HepG2 (cell line): ENCODE data around the gene ISG20L2. TPM values are rescaled to one million over a fixed set of nuclear protein-coding genes. Genes with fewer than 3 reads are reported as not detected.

Source experiments
- CREBL2 ChIP-seq: sonication (generic); formaldehyde crosslinking; IDR thresholded peaks from 2 replicates; pipeline ENCODE4 v1.8.1; 2023; ENCODE audit warnings: missing genetic modification reagents, mild to moderate bottlenecking, borderline replicate concordance
- E2F1 ChIP-seq: sonication (generic); formaldehyde crosslinking; IDR thresholded peaks from 2 replicates; pipeline ENCODE4 v1.5.0; 2020; ENCODE audit warnings: missing genetic modification reagents
- GRHL1 ChIP-seq: sonication (generic); formaldehyde crosslinking; conservative IDR thresholded peaks from 2 replicates; pipeline ENCODE4 v1.8.0; 2022; ENCODE audit warnings: missing genetic modification reagents
- MTF1 ChIP-seq: sonication (generic); formaldehyde crosslinking; IDR thresholded peaks from 2 replicates; pipeline ENCODE4 v1.5.0; 2020; ENCODE audit warnings: missing genetic modification reagents
- PHF8 ChIP-seq: sonication (generic); formaldehyde crosslinking; IDR thresholded peaks from 2 replicates; pipeline ENCODE4 v1.5.0; 2020; ENCODE audit warnings: missing genetic modification reagents
- PRMT3 ChIP-seq: sonication (generic); formaldehyde crosslinking; IDR thresholded peaks from 2 replicates; pipeline ENCODE4 v1.8.1; 2022; ENCODE audit warnings: low read depth, mild to moderate bottlenecking, moderate library complexity, missing genetic modification reagents, borderline replicate concordance
- SOX13 ChIP-seq, 3 experiments: fragments of 450-650 bp in 1 of 3; sonication (generic) in 1 of 3; formaldehyde crosslinking in 1 of 3; IDR thresholded peaks in 2 of 3; conservative IDR thresholded peaks in 1 of 3; 2 replicates each; pipeline versions ENCODE4 v1.5.0 to v1.6.1; 2016 to 2020; ENCODE audit warnings: antibody characterized with exemption in 1 of 3, mild to moderate bottlenecking in 1 of 3, missing compliant biosample characterization in 1 of 3, missing genetic modification reagents in 1 of 3, moderate library complexity in 1 of 3
- SPEN ChIP-seq: sonication (generic); formaldehyde crosslinking; IDR thresholded peaks from 2 replicates; pipeline ENCODE4 v1.5.1; 2020; ENCODE audit warnings: low read depth, mild to moderate bottlenecking, missing genetic modification reagents
- ZFP1 ChIP-seq: IDR thresholded peaks from 2 replicates; pipeline ENCODE4 v1.6.1; 2016
- ZFP91 ChIP-seq: sonication (generic); formaldehyde crosslinking; IDR thresholded peaks from 2 replicates; pipeline ENCODE4 v1.9.0; 2022; ENCODE audit warnings: missing genetic modification reagents, mild to moderate bottlenecking, borderline replicate concordance
- ZNF10 ChIP-seq: sonication (generic); formaldehyde crosslinking; IDR thresholded peaks from 2 replicates; pipeline ENCODE4 v1.4.0; 2020; ENCODE audit warnings: mild to moderate bottlenecking, low read depth, missing genetic modification reagents, borderline replicate concordance
- ZNF629 ChIP-seq: sonication (generic); formaldehyde crosslinking; conservative IDR thresholded peaks from 2 replicates; pipeline ENCODE4 v1.5.0; 2020; ENCODE audit warnings: missing genetic modification reagents
- ZNF746 ChIP-seq: sonication (generic); formaldehyde crosslinking; IDR thresholded peaks from 2 replicates; pipeline ENCODE4 v1.8.0; 2022; ENCODE audit warnings: mild to moderate bottlenecking, missing genetic modification reagents
- polyA plus RNA-seq, 8 experiments: library from polyadenylated mRNA; depleted of rRNA in 3 of 8; stranded (reverse) in 7 of 8; unstranded in 1 of 8; fragments of >200 nt; fragmentation: Illumina TruSeq in 4 of 8; extraction: Trizol in 4 of 8; gene quantifications; 2 replicates each; pipeline versions ENCODE4 v1.2.1 to v1.2.3, GENCODE V29; 2011 to 2016; ENCODE audit warnings: low read depth in 4 of 8, missing spikeins in 1 of 8, mixed read lengths in 1 of 8; ENCODE audit not compliant: insufficient read depth in 1 of 8
- total RNA-seq, 5 experiments: library from RNA; depleted of rRNA; stranded (reverse); fragments of >200 nt; fragmentation: Illumina TruSeq; extraction: Trizol; gene quantifications; 2 replicates each; pipeline ENCODE4 v1.2.3, GENCODE V29; 2016; ENCODE audit warnings: low read depth in 1 of 5
- TF ChIP-seq, protein P1 (sequence below): sonication (generic); formaldehyde crosslinking; IDR thresholded peaks from 2 replicates; pipeline ENCODE4 v1.8.0; 2022; ENCODE audit warnings: missing genetic modification reagents, mild to moderate bottlenecking, moderate library complexity, borderline replicate concordance
- TF ChIP-seq, protein P2 (sequence below): IDR thresholded peaks from 2 replicates; pipeline ENCODE4 v1.6.1; 2012; ENCODE audit warnings: inconsistent platforms
- TF ChIP-seq, protein P3 (sequence below): sonication (generic); formaldehyde crosslinking; IDR thresholded peaks from 2 replicates; pipeline ENCODE4 v1.4.0; 2020; ENCODE audit warnings: low read depth, mild to moderate bottlenecking, missing genetic modification reagents

The ISG20L2 gene
- total and polyA plus RNA-seq, 2 of the 13 experiments (the other 11 are each of a cell fraction or from before 2014, with no cell fraction given): 19.8 to 21.3 TPM

GRCh38 chr1:156676820-156677615, 51.5 kb downstream of the ISG20L2 start, which contains the start of gene NES (continued):
- TF ChIP-seq, protein P1, sequence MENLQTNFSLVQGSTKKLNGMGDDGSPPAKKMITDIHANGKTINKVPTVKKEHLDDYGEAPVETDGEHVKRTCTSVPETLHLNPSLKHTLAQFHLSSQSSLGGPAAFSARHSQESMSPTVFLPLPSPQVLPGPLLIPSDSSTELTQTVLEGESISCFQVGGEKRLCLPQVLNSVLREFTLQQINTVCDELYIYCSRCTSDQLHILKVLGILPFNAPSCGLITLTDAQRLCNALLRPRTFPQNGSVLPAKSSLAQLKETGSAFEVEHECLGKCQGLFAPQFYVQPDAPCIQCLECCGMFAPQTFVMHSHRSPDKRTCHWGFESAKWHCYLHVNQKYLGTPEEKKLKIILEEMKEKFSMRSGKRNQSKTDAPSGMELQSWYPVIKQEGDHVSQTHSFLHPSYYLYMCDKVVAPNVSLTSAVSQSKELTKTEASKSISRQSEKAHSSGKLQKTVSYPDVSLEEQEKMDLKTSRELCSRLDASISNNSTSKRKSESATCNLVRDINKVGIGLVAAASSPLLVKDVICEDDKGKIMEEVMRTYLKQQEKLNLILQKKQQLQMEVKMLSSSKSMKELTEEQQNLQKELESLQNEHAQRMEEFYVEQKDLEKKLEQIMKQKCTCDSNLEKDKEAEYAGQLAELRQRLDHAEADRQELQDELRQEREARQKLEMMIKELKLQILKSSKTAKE (CRISPR knock-in tag): no peak
- TF ChIP-seq PHF8 (no peak), CREBL2 (CRISPR knock-in tag) (no peak), ZNF629 (CRISPR knock-in tag) (no peak), SPEN (CRISPR knock-in tag) (no peak), MTF1 (no peak), ZFP91 (CRISPR knock-in tag) (0 out of 2 replicates have a peak, but pooled peaks have one; percentile 43), ZNF10 (CRISPR knock-in tag) (no peak), ZFP1 (CRISPR knock-in tag) (no peak), E2F1 (peak; percentile 44; the same call in 1 of the 2 replicates), ZNF746 (CRISPR knock-in tag) (peak; percentile 34; the same call in 1 of the 2 replicates), GRHL1 (CRISPR knock-in tag) (no peak), SOX13 (IDR thresholded peaks at IDR 0.05) (no peak), SOX13 (CRISPR knock-in tag; conservative IDR thresholded peaks at IDR 0.05 in 1 of 2, IDR thresholded peaks at IDR 0.05 in 1 of 2) (no peak), PRMT3 (CRISPR knock-in tag) (no peak)
- TF ChIP-seq, protein P2, sequence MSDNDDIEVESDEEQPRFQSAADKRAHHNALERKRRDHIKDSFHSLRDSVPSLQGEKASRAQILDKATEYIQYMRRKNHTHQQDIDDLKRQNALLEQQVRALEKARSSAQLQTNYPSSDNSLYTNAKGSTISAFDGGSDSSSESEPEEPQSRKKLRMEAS: peak; percentile 32
- TF ChIP-seq, protein P3, sequence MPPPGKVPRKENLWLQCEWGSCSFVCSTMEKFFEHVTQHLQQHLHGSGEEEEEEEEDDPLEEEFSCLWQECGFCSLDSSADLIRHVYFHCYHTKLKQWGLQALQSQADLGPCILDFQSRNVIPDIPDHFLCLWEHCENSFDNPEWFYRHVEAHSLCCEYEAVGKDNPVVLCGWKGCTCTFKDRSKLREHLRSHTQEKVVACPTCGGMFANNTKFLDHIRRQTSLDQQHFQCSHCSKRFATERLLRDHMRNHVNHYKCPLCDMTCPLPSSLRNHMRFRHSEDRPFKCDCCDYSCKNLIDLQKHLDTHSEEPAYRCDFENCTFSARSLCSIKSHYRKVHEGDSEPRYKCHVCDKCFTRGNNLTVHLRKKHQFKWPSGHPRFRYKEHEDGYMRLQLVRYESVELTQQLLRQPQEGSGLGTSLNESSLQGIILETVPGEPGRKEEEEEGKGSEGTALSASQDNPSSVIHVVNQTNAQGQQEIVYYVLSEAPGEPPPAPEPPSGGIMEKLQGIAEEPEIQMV (CRISPR knock-in tag): no peak
